Endodermal cell (in vitro differentiated cells): ENCODE measurements around the gene EPAS1. TPM values are rescaled to one million over a fixed set of nuclear protein-coding genes. Genes with fewer than 3 reads are reported as not detected.

Experiments
- DNase-seq: peaks from one replicate; pipeline ENCODE4 v3.0.0-alpha.2; 2017
- H3K27ac ChIP-seq: 2 replicates; pipeline ENCODE4 v1.5.1; 2013; ENCODE audit warnings: mild to moderate bottlenecking, low read depth, low read length, moderate library complexity
- H3K27me3 ChIP-seq: 2 replicates; pipeline ENCODE4 v1.6.1; 2013; ENCODE audit warnings: mild to moderate bottlenecking, low read length, moderate library complexity; ENCODE audit not compliant: insufficient read depth, control insufficient read depth, poor library complexity, severe bottlenecking
- H3K36me3 ChIP-seq: 2 replicates; pipeline ENCODE4 v1.7.0; 2013; ENCODE audit warnings: mild to moderate bottlenecking, low read length, moderate library complexity; ENCODE audit not compliant: control insufficient read depth, insufficient read depth
- H3K4me1 ChIP-seq: one replicate; pipeline ENCODE4 v1.7.0; 2013; ENCODE audit warnings: low read length; ENCODE audit not compliant: control insufficient read depth, insufficient read depth
- H3K4me3 ChIP-seq: 2 replicates; pipeline ENCODE4 v1.5.1; 2013; ENCODE audit warnings: mild to moderate bottlenecking, low read length, moderate library complexity
- H3K9ac ChIP-seq: 2 replicates; pipeline ENCODE4 v1.6.1; 2013; ENCODE audit warnings: mild to moderate bottlenecking, low read length, moderate library complexity; ENCODE audit not compliant: poor library complexity, severe bottlenecking; ENCODE audit errors: extremely low read depth
- H3K9me3 ChIP-seq: 2 replicates; pipeline ENCODE4 v1.6.1; 2013; ENCODE audit warnings: mild to moderate bottlenecking, low read length, moderate library complexity; ENCODE audit not compliant: control insufficient read depth
- H3K27ac Mint-ChIP-seq: 2 replicates; pipeline ENCODE4 v1.8.0; 2020; ENCODE audit warnings: mixed read lengths
- H3K27me3 Mint-ChIP-seq: 2 replicates; pipeline ENCODE4 v1.8.0; 2021; ENCODE audit warnings: mild to moderate bottlenecking, mixed read lengths; ENCODE audit not compliant: insufficient read depth
- H3K36me3 Mint-ChIP-seq: 2 replicates; pipeline ENCODE4 v1.8.0; 2020; ENCODE audit warnings: low read depth, mixed read lengths
- H3K4me1 Mint-ChIP-seq: 2 replicates; pipeline ENCODE4 v1.8.0; 2020; ENCODE audit warnings: mixed read lengths
- H3K4me3 Mint-ChIP-seq: 2 replicates; pipeline ENCODE4 v1.8.0; 2020; ENCODE audit warnings: mild to moderate bottlenecking, moderate library complexity, mixed read lengths
- H3K9me3 Mint-ChIP-seq: 2 replicates; pipeline ENCODE4 v1.8.0; 2020; ENCODE audit warnings: mild to moderate bottlenecking, mixed read lengths
- CTCF ChIP-seq: fragments of 200-600 bp; sonication (generic); conservative IDR thresholded peaks from 2 replicates; pipeline ENCODE4 v1.5.0; 2021; ENCODE audit warnings: antibody characterized with exemption, mild to moderate bottlenecking
- WGBS, 2 experiments: methylation state at CpG; one replicate each; pipeline versions ENCODE4 v1.1.5 to v1.1.7; 2013; ENCODE audit warnings: missing lambda C conversion rate in 2 of 2, mixed read lengths in 1 of 2; ENCODE audit not compliant: insufficient coverage in 1 of 2, insufficient read length in 1 of 2; 5-methylcytosine and 5-hydroxymethylcytosine counted together
- total RNA-seq, 2 donors: library from RNA; stranded (reverse); fragmentation: NEBNext Ultra II Directional in 1 of 2; extraction: Animal tissue kit (Norgen Biotek cat#: 25700) in 1 of 2; gene quantifications; 2 replicates in 1 of 2; 3 replicates in 1 of 2; pipeline ENCODE4 v1.2.1, GENCODE V29; 2021

The EPAS1 gene
- total RNA-seq, 2 donors from 2014 or later, result 1.2 to 1.9 TPM

- Histone ChIP-seq H3K36me3 (no peaks in the 10 kb centered on the region), H3K9ac (no peak overlapping the region), H3K4me3 (no peak overlapping the region), H3K4me1 (no peaks in the 10 kb centered on the region), H3K27me3 (peaks cover 36% of the 10 kb centered on the region), H3K27ac (no peak overlapping the region), H3K9me3 (no peaks in the 10 kb centered on the region)
- Mint-ChIP-seq H3K4me1 (peaks cover 2% of the 10 kb centered on the region), H3K27ac (no peak overlapping the region), H3K27me3 (peaks cover 15% of the 10 kb centered on the region), H3K4me3 (no peak overlapping the region), H3K9me3 (no peaks in the 10 kb centered on the region), H3K36me3 (no peaks in the 10 kb centered on the region)
- no peak for TF ChIP-seq CTCF
- no peak for DNase-seq
- 92 to 100% methylated on average over 2 to 3 of the region's 3 CpGs for WGBS, 2 experiments
Measured at GRCh38 chr2:46317094-46317486, 19.9 kb downstream of the EPAS1 start.

GRCh38 chr2:46318579-46319460 is 21.6 kb downstream of the EPAS1 start:
- 95 to 100% methylated on average over 1 to 2 of the region's 3 CpGs for WGBS, 2 experiments

GRCh38 chr2:46319711-46320110 is 22.5 kb downstream of the EPAS1 start:
- Histone ChIP-seq H3K27me3 (peaks cover 30% of the 10 kb centered on the region), H3K4me3 (no peak overlapping the region), H3K9ac (no peak overlapping the region), H3K9me3 (no peaks in the 10 kb centered on the region), H3K36me3 (no peaks in the 10 kb centered on the region), H3K4me1 (no peaks in the 10 kb centered on the region), H3K27ac (no peak overlapping the region)
- 85 to 92% methylated on average over 4 to 5 of the region's 5 CpGs for WGBS, 2 experiments
- no peak for TF ChIP-seq CTCF
- H3K4me3 Mint-ChIP-seq, result no peak overlapping the region
- H3K36me3 Mint-ChIP-seq, result no peaks in the 10 kb centered on the region
- H3K27me3 Mint-ChIP-seq, result peaks cover 8% of the 10 kb centered on the region
- DNase-seq, result no peak
- no peaks in the 10 kb centered on the region for H3K9me3 Mint-ChIP-seq
- H3K27ac Mint-ChIP-seq, result no peak overlapping the region
- H3K4me1 Mint-ChIP-seq, result peaks cover 2% of the 10 kb centered on the region

More at GRCh38 chr2:46318579-46319460, 21.6 kb downstream of the EPAS1 start:
- H3K9me3 Mint-ChIP-seq, result no peaks in the 10 kb centered on the region
- H3K27me3 ChIP-seq, result peaks cover 26% of the 10 kb centered on the region
- H3K27ac Mint-ChIP-seq, result no peak overlapping the region
- no peak overlapping the region for H3K4me3 Mint-ChIP-seq
- no peaks in the 10 kb centered on the region for H3K36me3 ChIP-seq
- no peaks in the 10 kb centered on the region for H3K4me1 ChIP-seq
- peaks cover 5% of the 10 kb centered on the region for H3K27me3 Mint-ChIP-seq
- DNase-seq, result no peak
- H3K9me3 ChIP-seq, result no peaks in the 10 kb centered on the region
- no peak overlapping the region for H3K27ac ChIP-seq
- no peak overlapping the region for H3K9ac ChIP-seq
- H3K36me3 Mint-ChIP-seq, result no peaks in the 10 kb centered on the region
- H3K4me3 ChIP-seq, result no peak overlapping the region
- TF ChIP-seq CTCF, result no peak
- H3K4me1 Mint-ChIP-seq, result peaks cover 2% of the 10 kb centered on the region
